Measurements from ENCODE around the gene ARNT2.

- peak in 1 of 3 experiments; percentile 6 for TF ChIP-seq CTCF (IDR thresholded peaks at IDR 0.05)
- no peak for TF ChIP-seq POLR2AphosphoS5 (IDR thresholded peaks at IDR 0.05; ENCODE audit: insufficient read depth in 1 of 2, low read depth in 1 of 2)
- no peak for TF ChIP-seq POLR2A (IDR thresholded peaks at IDR 0.05)
These were observed 215.5 kb downstream of the ARNT2 start for GRCh38 chr15:80619680-80620079.

Data from vagina (tissue), 2 donors.